SH-SY5Y (cell line): ENCODE measurements around the gene SPATA31C2.

ENCODE experiments used
- GATA2 ChIP-seq: IDR thresholded peaks from 2 replicates; pipeline ENCODE4 v1.6.1; 2011; ENCODE audit warnings: mild to moderate bottlenecking, low read depth, low read length
- GATA3 ChIP-seq: IDR thresholded peaks from 2 replicates; pipeline ENCODE4 v1.6.1; 2011; ENCODE audit warnings: low read depth, mild to moderate bottlenecking, low read length, moderate library complexity

Gene SPATA31C2

GRCh38 chr9:88166660-88167059, 28.4 kb upstream of the SPATA31C2 start:
- no peak for TF ChIP-seq GATA3
- no peak for TF ChIP-seq GATA2

DNA sequence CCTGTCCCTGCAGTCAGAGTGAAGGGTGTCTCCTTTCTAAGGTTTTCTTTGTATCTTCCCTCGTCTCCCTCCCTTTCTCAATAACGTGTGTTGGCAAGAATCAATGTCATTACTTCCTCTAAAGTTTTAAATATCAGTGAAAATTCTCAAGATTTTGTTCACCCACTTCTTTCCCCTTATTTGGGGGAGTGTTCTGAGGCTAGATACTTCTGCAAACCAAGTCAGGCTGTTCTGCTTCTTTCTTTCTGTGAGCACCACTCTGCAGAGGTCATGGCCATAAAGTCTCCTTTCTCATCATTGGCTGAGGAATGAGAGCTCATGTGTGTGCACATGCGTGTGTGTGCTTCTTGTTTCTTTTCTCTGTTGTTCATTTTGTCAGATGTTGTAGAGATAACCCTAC, 26.6 kb upstream of the SPATA31C2 start:
- TF ChIP-seq GATA3, result no peak
- TF ChIP-seq GATA2, result no peak

DNA sequence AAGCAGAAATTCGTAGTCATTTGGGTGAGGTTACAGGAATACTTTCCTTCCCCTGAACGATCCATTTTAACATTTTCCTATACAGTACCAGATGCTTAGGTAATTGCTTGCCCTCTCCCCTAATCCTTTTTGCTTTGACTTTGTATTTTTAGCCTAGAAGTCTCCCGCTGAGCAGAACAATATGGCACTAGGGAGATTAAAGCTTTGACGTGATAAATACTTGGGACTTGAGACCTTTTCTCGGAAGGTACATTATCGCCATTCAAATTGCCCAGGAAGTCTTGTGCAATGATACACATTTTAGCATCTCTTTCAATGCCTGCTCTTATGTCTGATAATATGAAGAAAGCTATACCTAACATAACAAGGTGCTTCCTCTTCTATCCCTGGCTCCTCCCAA, 22.9 kb upstream of the SPATA31C2 start:
- TF ChIP-seq GATA2, result no peak
- TF ChIP-seq GATA3, result no peak

GRCh38 chr9:88143957-88144625, 5.8 kb upstream of the SPATA31C2 start:
- TF ChIP-seq GATA3, result 0 out of 2 replicates have a peak, but pooled peaks have one; percentile 19
- TF ChIP-seq GATA2, result peak; percentile 20; the same call in 1 of the 2 replicates

GRCh38 chr9:88143179-88143578, 4.9 kb upstream of the SPATA31C2 start:
- TF ChIP-seq GATA2 (no peak), GATA3 (no peak)

- TF ChIP-seq GATA3, result no peak
- TF ChIP-seq GATA2, result no peak
These were observed 28.2 kb downstream of the SPATA31C2 start for GRCh38 chr9:88110026-88110425.

DNA sequence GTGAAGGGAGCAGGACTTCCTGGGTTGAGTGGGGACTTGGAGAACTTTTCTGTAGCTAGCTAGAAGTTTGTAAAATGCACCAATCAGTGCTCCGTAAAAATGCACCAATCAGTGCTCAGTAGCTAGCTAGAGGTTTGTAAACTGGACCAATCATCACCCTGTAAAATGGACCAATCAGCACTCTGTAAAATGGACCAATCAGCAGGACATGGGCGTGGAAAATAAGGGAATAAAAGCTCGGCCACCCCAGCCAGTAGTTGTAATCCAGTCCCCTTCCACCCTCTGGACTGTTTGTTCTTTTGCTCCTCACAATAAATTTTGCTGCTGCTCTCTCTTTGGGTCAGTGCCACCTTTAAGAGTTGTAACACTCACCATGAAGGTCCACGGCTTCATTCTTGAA, 29.5 kb downstream of the SPATA31C2 start:
- no peak for TF ChIP-seq GATA3
- TF ChIP-seq GATA2, result no peak

GRCh38 chr9:88106492-88106891, 31.8 kb downstream of the SPATA31C2 start:
- TF ChIP-seq GATA3 (no peak), GATA2 (no peak)

DNA sequence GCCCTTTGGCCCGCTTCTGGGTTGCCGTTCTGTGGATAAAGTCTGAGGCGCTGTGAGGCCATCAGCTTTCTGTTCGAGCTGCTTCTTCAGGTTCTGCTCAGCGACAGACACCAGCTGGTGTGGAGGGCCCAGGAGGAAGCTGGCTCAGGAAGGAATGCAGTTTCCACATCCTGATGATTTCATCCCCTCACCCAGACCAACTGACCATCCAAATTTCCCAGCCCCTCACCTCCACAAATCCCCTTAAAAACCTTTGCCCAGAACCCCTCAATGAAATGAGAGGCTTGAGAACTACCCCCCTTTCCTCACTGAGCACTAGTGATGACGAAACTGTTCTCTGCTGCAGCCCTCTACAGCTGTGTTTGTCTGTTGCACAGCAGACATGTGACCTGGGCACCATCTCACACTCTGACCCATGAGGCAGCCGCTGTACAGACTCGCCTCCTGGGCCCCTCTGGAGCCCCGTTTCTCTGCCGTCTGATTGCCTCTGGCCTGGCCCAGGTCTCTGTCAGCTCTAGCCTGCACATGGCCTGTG, 45.4 kb downstream of the SPATA31C2 start:
- no peak for TF ChIP-seq GATA2
- TF ChIP-seq GATA3, result no peak

- TF ChIP-seq GATA2 (no peak), GATA3 (no peak)
These were observed 48.1 kb downstream of the SPATA31C2 start for GRCh38 chr9:88090151-88090581.

DNA sequence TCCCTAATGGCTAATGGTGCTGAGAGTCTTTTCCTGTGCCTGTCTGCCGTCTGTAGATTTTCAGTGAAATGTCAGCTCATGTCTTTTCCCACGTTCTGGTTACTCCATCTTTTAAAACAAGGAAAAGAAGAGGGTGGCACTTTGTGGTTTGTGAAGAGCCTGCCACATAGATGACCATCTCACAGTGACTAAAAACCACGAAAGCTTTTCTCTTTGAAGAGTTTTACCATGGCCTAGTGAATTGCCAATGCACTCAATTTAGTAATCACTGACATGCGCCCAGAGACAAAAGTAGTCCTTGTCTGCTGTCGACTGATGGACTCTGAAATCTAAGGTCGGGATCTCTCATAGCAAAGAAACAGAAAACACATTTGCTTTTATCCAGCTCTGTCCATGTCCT, 50.4 kb downstream of the SPATA31C2 start:
- TF ChIP-seq GATA2, result no peak
- no peak for TF ChIP-seq GATA3

GRCh38 chr9:88085476-88085875, 52.8 kb downstream of the SPATA31C2 start:
- TF ChIP-seq GATA3, result no peak
- no peak for TF ChIP-seq GATA2

DNA sequence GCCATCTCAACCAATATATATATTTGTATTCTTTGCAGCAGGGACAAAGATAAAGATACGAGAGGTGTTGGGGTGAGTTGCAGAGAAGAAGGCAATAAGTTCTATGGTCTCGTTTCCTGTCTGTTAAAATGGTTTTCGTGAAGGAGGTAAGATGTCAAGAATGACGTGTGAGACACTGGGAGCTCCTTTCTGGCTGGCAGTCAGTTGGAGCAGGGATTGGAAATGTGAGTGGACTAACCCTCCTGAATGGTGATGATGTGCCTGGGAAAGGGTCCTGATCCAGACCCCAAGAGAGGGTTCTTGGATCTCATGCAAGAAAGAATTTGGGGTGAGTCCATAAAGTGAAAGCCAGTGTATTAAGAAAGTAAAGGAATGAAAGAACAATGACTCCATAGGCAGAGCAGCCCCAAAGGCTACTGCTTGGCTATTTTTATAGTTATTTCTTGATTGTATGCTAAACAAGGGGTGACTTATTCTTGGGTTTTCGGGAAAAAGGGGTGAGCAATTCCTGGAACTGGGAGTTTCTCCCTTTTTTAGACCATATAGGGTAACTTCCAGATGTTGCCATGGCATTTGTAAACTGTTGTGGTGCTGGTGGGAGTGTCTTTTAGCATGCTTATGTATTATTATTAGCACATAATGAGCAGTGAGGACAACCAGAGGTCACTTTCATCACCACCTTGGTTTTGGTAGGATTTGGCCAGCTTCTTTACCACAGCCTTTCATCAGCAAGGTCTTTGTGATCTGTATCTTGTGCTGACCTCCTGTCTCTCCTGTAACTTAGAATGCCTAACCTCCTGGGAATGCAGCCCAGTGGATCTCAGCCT, 53.7 kb downstream of the SPATA31C2 start:
- TF ChIP-seq GATA3 (no peak), GATA2 (no peak)
